ENCODE measurements around the gene SMIM8.

Gene SMIM8

GRCh38 chr6:87357479-87358196 lies 35.2 kb downstream of the SMIM8 start:
- Histone ChIP-seq H3K27ac (replicated peaks) (no peak overlapping the region), H3K27me3 (ENCODE audit: insufficient read depth, poor library complexity, severe bottlenecking) (no peaks in the 10 kb centered on the region), H3K4me3 (replicated peaks; ENCODE audit: insufficient read depth, low read length) (no peak overlapping the region)
- DNase-seq (ENCODE audit: low read depth in 1 of 2, low spot score in 1 of 2), result no peak
- no peak for TF ChIP-seq POLR2AphosphoS5 (IDR thresholded peaks at IDR 0.05; ENCODE audit: low read depth)
- no peak for TF ChIP-seq GABPA (IDR thresholded peaks at IDR 0.05; ENCODE audit: low read depth)
- TF ChIP-seq SPI1 (IDR thresholded peaks at IDR 0.05; ENCODE audit: borderline replicate concordance, low read depth), result no peak
- TF ChIP-seq CTCF (IDR thresholded peaks at IDR 0.05; ENCODE audit: insufficient read depth, low read length), result no peak
- no peak for TF ChIP-seq REST (IDR thresholded peaks at IDR 0.05; ENCODE audit: insufficient replicate concordance, low read depth)

GRCh38 chr6:87364602-87365252 lies 42.3 kb downstream of the SMIM8 start:
- Histone ChIP-seq H3K4me3 (replicated peaks; ENCODE audit: insufficient read depth, low read length) (no peak overlapping the region), H3K27me3 (ENCODE audit: insufficient read depth, poor library complexity, severe bottlenecking) (no peaks in the 10 kb centered on the region), H3K27ac (replicated peaks) (no peak overlapping the region)
- TF ChIP-seq REST (IDR thresholded peaks at IDR 0.05; ENCODE audit: insufficient replicate concordance, low read depth) (no peak), CTCF (IDR thresholded peaks at IDR 0.05; ENCODE audit: insufficient read depth, low read length) (no peak), SPI1 (IDR thresholded peaks at IDR 0.05; ENCODE audit: borderline replicate concordance, low read depth) (no peak), GABPA (IDR thresholded peaks at IDR 0.05; ENCODE audit: low read depth) (no peak)
- DNase-seq (ENCODE audit: low read depth in 1 of 2, low spot score in 1 of 2), result no peak

GRCh38 chr6:87366072-87366827 lies 43.9 kb downstream of the SMIM8 start:
- no peak for TF ChIP-seq GABPA (IDR thresholded peaks at IDR 0.05; ENCODE audit: low read depth)
- Histone ChIP-seq H3K27me3 (ENCODE audit: insufficient read depth, poor library complexity, severe bottlenecking) (no peaks in the 10 kb centered on the region), H3K4me3 (replicated peaks; ENCODE audit: insufficient read depth, low read length) (no peak overlapping the region), H3K27ac (replicated peaks) (no peak overlapping the region)
- DNase-seq (ENCODE audit: low read depth in 1 of 2, low spot score in 1 of 2), result no peak

GRCh38 chr6:87366899-87367298 lies 44.5 kb downstream of the SMIM8 start:
- no peak overlapping the region for H3K4me3 ChIP-seq (replicated peaks; ENCODE audit: insufficient read depth, low read length)
- TF ChIP-seq SPI1 (IDR thresholded peaks at IDR 0.05; ENCODE audit: borderline replicate concordance, low read depth), result no peak
- no peak for TF ChIP-seq POLR2AphosphoS5 (IDR thresholded peaks at IDR 0.05; ENCODE audit: low read depth)
- no peak for TF ChIP-seq CTCF (IDR thresholded peaks at IDR 0.05; ENCODE audit: insufficient read depth, low read length)
- TF ChIP-seq GABPA (IDR thresholded peaks at IDR 0.05; ENCODE audit: low read depth), result no peak
- H3K27ac ChIP-seq (replicated peaks), result no peak overlapping the region

More at GRCh38 chr6:87366899-87367298, 44.5 kb downstream of the SMIM8 start:
- no peak for DNase-seq (ENCODE audit: low read depth in 1 of 2, low spot score in 1 of 2)
- no peaks in the 10 kb centered on the region for H3K27me3 ChIP-seq (ENCODE audit: insufficient read depth, poor library complexity, severe bottlenecking)
